ENCODE results near the gene ST6GALNAC3.

DNA sequence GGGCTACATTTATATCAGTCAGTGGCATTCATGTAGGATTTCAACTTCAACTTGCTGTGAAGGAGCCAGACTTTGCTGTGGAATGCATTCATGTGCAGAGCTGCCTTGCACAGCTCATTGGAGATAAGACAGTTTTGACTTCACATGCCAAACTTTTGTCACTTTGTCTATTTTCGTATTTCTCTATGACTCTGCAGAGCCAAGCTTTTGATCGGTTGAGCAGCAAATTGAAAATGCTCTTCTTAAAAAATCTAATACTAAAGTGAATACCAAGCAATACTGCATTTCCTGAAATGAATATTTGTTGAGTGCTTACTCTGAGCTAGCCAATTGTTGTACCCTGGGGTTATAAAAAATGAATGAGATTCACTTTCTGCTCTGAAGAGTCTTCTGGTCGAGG, 388.7 kb downstream of the ST6GALNAC3 start:
- TF ChIP-seq, protein P1, sequence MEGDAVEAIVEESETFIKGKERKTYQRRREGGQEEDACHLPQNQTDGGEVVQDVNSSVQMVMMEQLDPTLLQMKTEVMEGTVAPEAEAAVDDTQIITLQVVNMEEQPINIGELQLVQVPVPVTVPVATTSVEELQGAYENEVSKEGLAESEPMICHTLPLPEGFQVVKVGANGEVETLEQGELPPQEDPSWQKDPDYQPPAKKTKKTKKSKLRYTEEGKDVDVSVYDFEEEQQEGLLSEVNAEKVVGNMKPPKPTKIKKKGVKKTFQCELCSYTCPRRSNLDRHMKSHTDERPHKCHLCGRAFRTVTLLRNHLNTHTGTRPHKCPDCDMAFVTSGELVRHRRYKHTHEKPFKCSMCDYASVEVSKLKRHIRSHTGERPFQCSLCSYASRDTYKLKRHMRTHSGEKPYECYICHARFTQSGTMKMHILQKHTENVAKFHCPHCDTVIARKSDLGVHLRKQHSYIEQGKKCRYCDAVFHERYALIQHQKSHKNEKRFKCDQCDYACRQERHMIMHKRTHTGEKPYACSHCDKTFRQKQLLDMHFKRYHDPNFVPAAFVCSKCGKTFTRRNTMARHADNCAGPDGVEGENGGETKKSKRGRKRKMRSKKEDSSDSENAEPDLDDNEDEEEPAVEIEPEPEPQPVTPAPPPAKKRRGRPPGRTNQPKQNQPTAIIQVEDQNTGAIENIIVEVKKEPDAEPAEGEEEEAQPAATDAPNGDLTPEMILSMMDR (IDR thresholded peaks at IDR 0.05; ENCODE audit: low read depth, low read length, poor library complexity, severe bottlenecking), result no peak
- no peak for TF ChIP-seq EZH2phosphoT487 (IDR thresholded peaks at IDR 0.05; ENCODE audit: borderline replicate concordance, low read length)
